GM10248 (cell line): ENCODE data around the gene PLA2G3.

Experiments
- CTCF ChIA-PET: fragments of 300-600 bp; sonication (Branson Sonifier 250); formaldehyde crosslinking; extraction: SDS; loops from one replicate; lab custom pipeline; 2021; ENCODE audit warnings: antibody characterized with exemption; lab: Yijun Ruan, JAX
- POLR2A ChIA-PET: fragments of 350-650 bp; sonication (Branson Sonifier 250); formaldehyde crosslinking; extraction: SDS; loops from one replicate; lab custom pipeline; 2020; ENCODE audit warnings: antibody characterized with exemption; lab: Yijun Ruan, JAX
- DNase-seq: peaks from one replicate; pipeline ENCODE4 v3.0.0; 2012; ENCODE audit errors: extremely low spot score
- CTCF ChIP-seq: IDR thresholded peaks from 2 replicates; pipeline ENCODE4 v1.5.1; 2012; ENCODE audit warnings: mild to moderate bottlenecking, low read depth; ENCODE audit errors: extremely low read depth, missing control alignments, control extremely low read depth

PLA2G3 gene

GRCh38 chr22:31139866-31140716, at the start of gene PLA2G3:
Gene PLA2G3, minus strand, starts transcription at chr22:31140508. Its CDS starts 154 bp downstream, at chr22:31140354.
- CTCF ChIA-PET, result interaction anchor here (1.1 kb wide), 1 partner anchor 8 kb away, joined by 4 read pairs; no protein-coding TSS in a partner anchor
- TF ChIP-seq CTCF, result no peak
- POLR2A ChIA-PET, result no interaction called here
- DNase-seq, result no peak

- ChIA-PET CTCF (interaction anchor here (1.0 to 1.6 kb wide), 3 partner anchors 15 to 24 kb away, joined by 3 to 10 read pairs (median 3); partner anchors contain the start of gene LIMK2), POLR2A (no interaction called here)
- no peak for DNase-seq
- no peak for TF ChIP-seq CTCF
These were observed 47.3 kb upstream of the PLA2G3 start for GRCh38 chr22:31187627-31188026.

- ChIA-PET CTCF (interaction anchor here (1.0 kb wide), 1 partner anchor 129 kb away, joined by 3 read pairs; no protein-coding TSS in a partner anchor), POLR2A (interaction anchor here (0.7 kb wide), 1 partner anchor 24 kb away, joined by 4 read pairs; no protein-coding TSS in a partner anchor)
- no peak for TF ChIP-seq CTCF
These were observed 44.7 kb upstream of the PLA2G3 start for GRCh38 chr22:31185056-31185455.

GRCh38 chr22:31184015-31184414, 43.7 kb upstream of the PLA2G3 start:
- CTCF ChIA-PET, result no interaction called here
- POLR2A ChIA-PET, result no interaction called here
- no peak for DNase-seq
- no peak for TF ChIP-seq CTCF

More at GRCh38 chr22:31185056-31185455, 44.7 kb upstream of the PLA2G3 start:
- no peak for DNase-seq

- CTCF ChIA-PET, result interaction anchor here (1.6 kb wide), 1 partner anchor 19 kb away, joined by 5 read pairs; the partner anchor contains the start of gene RNF185
- POLR2A ChIA-PET, result no interaction called here
- TF ChIP-seq CTCF, result no peak
- no peak for DNase-seq
These were observed 39.0 kb upstream of the PLA2G3 start for GRCh38 chr22:31179345-31179744.

- no peak for DNase-seq
- TF ChIP-seq CTCF, result no peak
- POLR2A ChIA-PET, result no interaction called here
- CTCF ChIA-PET, result interaction anchor here (0.8 to 1.6 kb wide), 2 partner anchors 18 to 33 kb away, joined by 3 to 5 read pairs; partner anchors contain the start of genes LIMK2 and RNF185
These were observed 38.6 kb upstream of the PLA2G3 start for GRCh38 chr22:31178859-31179258.
